GM23338 (cell line): ENCODE measurements around the gene CFAP100.

Experiments
- CREB1 ChIP-seq: fragments of 250-450 bp; sonication (Bioruptor Pico); IDR thresholded peaks from 2 replicates; pipeline ENCODE4 v1.5.0; 2020; ENCODE audit warnings: low read depth, mild to moderate bottlenecking, moderate library complexity
- EZH2 ChIP-seq: fragments of 200-600 bp; sonication (generic); IDR thresholded peaks from one replicate; pipeline ENCODE4 v1.8.0; 2017; ENCODE audit warnings: antibody characterized with exemption, mild to moderate bottlenecking, low read depth; ENCODE audit not compliant: unreplicated experiment
- EZH2phosphoT487 ChIP-seq: fragments of 200-600 bp; sonication (generic); IDR thresholded peaks from one replicate; pipeline ENCODE4 v1.8.1; 2018; ENCODE audit warnings: antibody characterized with exemption; ENCODE audit not compliant: unreplicated experiment
- POLR2AphosphoS5 ChIP-seq: IDR thresholded peaks from 2 replicates; pipeline ENCODE4 v1.6.1; 2016; ENCODE audit warnings: antibody characterized with exemption, low read depth
- REST ChIP-seq: IDR thresholded peaks from one replicate; pipeline ENCODE4 v1.6.1; 2018; ENCODE audit warnings: antibody characterized with exemption; ENCODE audit not compliant: unreplicated experiment
- TF ChIP-seq, protein P1 (sequence below), 2 experiments: fragments of 200-600 bp in 1 of 2; sonication (generic) in 1 of 2; conservative IDR thresholded peaks; 2 replicates each; pipeline versions ENCODE4 v1.5.1 to v1.6.1; 2016 to 2017; ENCODE audit warnings: antibody characterized with exemption in 2 of 2, low read depth in 2 of 2, mild to moderate bottlenecking in 2 of 2, moderate library complexity in 1 of 2

- no peak for TF ChIP-seq EZH2
- TF ChIP-seq POLR2AphosphoS5, result no peak
- TF ChIP-seq, protein P1, sequence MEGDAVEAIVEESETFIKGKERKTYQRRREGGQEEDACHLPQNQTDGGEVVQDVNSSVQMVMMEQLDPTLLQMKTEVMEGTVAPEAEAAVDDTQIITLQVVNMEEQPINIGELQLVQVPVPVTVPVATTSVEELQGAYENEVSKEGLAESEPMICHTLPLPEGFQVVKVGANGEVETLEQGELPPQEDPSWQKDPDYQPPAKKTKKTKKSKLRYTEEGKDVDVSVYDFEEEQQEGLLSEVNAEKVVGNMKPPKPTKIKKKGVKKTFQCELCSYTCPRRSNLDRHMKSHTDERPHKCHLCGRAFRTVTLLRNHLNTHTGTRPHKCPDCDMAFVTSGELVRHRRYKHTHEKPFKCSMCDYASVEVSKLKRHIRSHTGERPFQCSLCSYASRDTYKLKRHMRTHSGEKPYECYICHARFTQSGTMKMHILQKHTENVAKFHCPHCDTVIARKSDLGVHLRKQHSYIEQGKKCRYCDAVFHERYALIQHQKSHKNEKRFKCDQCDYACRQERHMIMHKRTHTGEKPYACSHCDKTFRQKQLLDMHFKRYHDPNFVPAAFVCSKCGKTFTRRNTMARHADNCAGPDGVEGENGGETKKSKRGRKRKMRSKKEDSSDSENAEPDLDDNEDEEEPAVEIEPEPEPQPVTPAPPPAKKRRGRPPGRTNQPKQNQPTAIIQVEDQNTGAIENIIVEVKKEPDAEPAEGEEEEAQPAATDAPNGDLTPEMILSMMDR (conservative IDR thresholded peaks at IDR 0.05; ENCODE audit: low read depth in 2 of 2), result no peak
- TF ChIP-seq REST, result no peak
- no peak for TF ChIP-seq EZH2phosphoT487
- TF ChIP-seq CREB1 (CRISPR knock-in tag), result no peak
Observed at GRCh38 chr3:126393563-126393962, 1.1 kb upstream of the CFAP100 start.
